HG03095 (cell line): ENCODE results near the gene COPA.
"Not testable (repeated sequence)": the region's sequence is repeated elsewhere in the genome, so short reads cannot be mapped to it uniquely, and the experiment has no call there.

Source experiments
- ATAC-seq: cut with Tn5 transposase; IDR thresholded peaks from one replicate; pipeline ENCODE4 v1.9.1; 2021; ENCODE audit warnings: moderate library complexity; ENCODE audit not compliant: unreplicated experiment

COPA gene

DNA sequence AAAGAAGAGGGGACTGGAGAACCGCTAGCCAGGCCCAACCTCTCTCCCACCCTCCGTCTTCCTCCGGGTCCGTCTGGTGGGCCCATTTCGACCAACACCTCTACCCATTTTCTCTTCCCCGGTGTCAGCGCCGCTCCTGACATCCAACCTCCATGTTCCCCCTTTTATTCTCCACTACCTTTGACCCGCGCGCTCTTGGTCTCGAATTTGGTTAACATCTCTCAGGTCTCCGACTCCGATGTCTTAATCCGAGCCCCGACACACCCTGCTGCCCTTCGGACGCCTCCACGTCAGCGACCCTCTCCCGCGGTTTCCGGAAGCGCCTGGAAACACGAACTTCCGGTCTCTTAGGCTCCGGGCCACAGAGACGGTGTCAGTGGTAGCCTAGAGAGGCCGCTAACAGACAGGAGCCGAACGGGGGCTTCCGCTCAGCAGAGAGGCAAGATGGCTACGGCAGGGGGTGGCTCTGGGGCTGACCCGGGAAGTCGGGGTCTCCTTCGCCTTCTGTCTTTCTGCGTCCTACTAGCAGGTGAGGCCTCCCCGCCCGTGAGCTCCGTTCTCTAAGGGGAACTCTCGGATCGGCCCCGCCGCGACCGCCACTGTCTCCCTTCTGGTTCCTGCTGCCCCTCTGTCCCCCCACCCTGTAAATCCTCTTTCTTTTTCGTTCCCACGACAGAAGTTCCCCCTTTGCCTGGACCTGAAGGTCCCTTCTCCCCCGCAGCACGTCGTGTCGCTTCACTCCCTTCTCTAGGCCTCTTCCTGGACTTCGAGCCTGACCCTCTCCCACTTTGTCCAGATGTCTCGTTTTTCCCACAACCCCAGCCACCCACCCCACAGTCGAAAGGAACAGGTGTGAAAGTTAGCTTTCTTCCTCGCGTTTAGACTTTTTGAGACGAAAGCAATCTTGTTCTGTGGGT lies at the start of gene COPA, which contains the start of gene NCSTN:
COPA (minus strand) TSS at position 298 of the 917 bp plus-strand sequence; CDS start at position 218, 80 bp downstream.
NCSTN (plus strand) TSS at position 431 of the 917 bp plus-strand sequence; CDS start at position 445, 14 bp downstream.
- ATAC-seq, result peak; percentile 77

DNA sequence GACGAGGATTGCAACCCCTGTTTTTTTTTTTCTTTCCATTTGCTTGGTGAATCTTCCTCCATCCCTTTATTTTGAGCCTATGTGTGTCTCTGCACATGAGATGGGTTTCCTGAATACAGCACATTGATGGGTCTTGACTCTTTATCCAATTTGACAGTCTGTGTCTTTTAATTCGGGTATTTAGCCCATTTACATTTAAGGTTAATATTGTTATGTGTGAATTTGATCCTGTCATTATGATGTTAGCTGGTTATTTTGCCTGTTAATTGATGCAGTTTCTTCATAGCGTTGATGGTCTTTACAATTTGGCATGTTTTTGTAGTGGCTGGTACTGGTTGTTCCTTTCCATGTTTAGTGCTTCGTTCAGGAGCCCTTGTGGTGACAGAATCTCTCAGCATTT lies 45.4 kb upstream of the COPA start:
- ATAC-seq, result not testable (repeated sequence)

DNA sequence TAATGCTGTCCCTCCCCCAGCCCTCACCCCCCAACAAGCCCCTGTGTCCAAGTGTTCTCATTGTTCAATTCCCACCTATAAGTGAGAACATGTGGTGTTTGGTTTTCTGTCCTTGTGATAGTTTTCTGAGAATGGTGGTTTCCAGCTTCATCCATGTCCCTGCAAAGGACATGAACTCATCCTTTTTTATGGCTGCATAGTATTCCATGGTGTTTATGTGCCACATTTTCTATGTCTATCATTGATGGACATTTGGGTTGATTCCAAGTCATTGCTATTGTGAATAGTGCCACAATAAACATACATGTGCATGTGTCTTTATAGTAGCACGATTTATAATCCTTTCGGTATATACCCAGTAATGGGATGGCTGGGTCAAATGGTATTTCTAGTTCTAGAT lies 41.8 kb upstream of the COPA start:
- not testable (repeated sequence) for ATAC-seq

DNA sequence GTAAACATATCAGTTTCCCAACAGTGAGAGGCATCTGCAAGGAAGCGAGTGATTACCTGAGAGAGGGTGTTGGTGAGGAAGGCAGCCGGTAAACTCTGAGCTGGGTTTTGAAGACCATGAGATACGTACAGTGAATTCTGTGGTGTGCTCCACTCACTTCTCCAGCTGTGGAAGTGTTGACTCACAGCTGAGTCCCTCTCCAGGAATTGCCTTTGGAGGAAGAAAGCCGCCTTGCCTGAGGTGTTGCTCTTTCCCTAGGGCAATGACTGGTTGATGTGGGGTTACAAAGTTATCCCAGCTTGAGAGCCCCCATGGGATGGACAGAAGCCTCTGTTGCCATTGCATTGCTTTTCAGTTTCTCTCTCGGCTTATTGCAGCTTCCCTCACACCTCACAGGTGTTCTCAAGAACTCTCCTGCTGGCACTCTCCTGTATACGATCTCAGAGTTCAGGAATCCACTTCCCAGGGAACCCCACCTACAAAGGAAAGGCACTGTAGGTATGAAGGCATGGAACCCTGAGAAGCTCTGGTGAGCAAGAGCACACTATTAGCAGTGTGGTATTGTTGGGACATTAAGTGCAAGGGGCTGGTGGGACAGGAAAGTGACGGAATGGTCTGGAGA lies 34.6 kb upstream of the COPA start:
- ATAC-seq, result no peak

DNA sequence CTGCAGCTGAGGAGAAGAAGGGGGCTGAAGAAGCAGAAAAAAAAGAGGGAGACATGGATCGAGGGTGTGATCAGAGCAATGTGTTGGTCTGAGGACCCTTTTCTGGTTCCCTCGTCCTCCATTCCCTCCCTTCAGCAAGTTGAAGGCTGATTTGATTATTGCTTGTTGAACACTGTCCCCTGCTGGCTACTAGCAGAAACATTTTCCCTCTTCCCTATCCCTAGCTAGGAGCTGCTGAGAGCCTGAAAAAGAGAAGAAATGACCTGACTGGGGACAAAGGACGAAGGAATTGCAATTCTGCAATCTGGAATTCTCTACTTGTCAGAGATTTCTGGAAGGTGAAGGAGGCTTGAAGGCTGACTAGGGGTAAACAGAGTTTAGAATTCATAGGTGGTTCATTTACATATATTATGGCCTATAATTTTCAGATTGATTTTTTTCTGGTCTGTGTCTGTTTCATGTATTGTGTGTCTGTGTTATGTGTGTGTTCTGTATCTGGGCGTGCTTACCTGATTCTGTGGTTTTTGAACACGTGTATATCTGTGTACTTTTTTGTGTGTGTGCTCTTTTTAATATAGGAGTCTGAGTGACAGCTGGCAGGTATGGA lies 33.6 kb upstream of the COPA start:
- ATAC-seq, result no peak

DNA sequence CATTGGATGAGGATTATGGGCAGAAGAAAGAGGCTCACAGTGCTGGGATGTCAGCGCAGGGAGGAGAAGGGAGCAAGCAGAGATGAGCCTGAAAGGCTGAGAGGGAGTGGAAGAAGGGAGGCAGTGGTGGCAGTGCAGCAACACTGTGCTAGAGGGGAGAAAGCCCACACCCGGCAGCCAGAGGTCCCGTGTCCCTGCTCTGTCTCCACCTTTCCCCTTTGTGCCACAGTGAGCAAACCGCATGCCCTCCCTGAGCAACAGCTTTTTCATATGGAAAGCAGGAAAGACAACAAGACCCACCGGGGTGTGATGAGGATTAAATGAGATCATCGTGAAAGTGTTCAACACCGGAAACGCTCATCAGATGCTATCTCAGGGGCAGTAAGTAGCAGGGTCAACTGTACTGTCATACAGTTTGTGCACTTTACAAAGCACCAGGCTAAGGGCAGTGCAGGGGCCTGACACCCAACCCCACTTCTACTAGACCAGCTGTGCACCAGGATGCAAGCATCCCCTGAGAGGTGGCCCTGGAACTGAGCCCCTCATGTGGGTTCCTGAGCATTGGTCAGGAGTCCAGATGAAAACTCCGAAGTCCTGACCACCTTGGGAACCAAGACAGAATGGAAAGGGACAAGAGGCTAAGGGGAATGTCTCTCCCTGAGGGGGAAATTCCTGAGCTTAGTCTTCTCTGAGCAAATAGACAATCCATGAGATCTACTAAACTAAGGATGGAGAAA lies 32.9 kb upstream of the COPA start:
- ATAC-seq, result no peak

DNA sequence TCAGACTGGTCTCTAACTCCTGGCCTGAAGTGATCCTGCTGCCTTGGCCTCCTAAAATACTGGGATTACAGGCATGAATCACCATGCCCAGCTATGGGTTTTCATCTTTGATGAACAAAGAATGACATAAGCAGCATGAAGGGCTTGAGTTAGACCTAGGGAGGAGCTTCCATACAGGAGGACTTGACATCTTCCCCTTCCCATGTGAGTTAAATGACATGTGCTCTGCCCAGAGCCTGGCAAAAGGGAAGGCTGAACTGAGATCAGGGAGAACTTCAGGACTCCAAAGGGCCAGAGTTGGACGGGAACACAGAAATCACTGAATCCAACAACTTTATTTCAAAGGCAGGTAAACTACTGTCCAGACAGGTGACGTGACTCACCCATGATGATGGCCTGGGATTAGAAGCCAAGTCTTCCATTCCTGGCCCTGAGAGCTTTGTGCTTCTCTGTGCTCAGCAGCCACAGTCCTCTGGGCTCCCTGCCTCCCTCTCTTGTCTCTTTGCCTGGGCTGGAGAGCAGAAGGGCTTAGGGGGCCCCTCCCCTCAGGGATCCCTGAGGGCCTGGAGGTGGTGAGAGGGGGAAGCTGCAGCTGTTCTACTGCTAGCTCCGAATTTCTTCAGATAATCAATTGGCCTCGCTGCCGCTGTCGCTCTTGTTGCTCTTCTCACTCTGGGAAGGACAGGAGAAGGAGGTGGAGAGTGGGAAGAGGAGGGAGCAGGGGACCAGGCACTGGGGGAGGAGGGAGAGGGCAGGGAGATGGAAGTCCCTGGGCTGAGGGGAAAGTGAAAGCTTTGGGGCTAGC lies 31.5 kb upstream of the COPA start:
- no peak for ATAC-seq

DNA sequence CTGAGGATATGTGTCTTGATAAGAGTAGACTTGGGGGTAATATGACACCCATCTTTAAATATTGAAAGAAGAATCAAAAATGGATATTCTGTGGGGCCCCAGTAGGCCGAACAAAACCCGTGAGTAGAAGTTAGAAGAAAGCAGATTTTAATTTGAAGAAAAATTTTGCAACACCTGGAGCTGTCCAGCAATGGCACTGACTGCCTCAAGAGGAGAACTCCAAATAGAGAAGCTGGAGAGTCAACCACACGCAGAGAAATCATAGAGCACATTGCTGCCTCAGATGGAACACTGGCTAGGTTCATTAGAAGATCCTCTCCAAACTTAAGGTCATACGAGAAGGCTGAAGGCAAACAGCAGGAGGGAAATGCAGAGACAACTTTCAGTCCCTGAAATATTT lies 30.6 kb upstream of the COPA start:
- ATAC-seq, result no peak

DNA sequence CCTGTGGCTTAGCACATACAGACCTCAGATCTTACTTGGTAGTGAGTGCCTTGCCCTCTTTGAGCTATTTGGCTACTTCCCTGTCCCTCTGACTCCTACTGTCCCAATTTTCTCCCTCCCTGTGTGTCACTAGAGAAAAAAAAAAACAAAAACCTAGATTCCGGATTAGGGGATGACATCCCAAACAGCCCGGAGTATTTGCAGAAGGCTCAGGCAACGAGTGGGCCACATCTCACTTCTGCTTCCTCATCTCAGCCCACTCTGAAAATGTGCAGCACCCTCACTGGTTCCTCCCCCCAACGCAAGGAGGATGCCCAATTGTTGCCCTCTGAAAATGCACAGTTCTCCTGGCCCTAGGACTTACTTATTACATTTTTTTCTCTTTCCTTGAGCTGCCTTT lies 28.7 kb upstream of the COPA start:
- no peak for ATAC-seq

DNA sequence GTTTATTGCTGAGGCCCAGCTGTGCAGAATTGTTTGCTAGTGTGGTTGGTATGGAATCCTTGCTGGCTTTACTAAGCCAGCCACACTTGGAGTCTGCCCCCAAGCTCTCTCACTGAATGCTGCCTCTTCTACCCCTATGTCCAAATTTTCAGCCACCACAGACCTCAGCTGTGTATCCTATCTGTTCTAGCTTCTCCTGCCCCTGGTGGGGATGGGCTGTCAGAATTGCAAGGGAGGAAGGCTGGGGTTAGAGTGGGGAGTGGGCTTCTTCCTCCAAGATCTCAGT lies 28.2 kb upstream of the COPA start:
- no peak for ATAC-seq

DNA sequence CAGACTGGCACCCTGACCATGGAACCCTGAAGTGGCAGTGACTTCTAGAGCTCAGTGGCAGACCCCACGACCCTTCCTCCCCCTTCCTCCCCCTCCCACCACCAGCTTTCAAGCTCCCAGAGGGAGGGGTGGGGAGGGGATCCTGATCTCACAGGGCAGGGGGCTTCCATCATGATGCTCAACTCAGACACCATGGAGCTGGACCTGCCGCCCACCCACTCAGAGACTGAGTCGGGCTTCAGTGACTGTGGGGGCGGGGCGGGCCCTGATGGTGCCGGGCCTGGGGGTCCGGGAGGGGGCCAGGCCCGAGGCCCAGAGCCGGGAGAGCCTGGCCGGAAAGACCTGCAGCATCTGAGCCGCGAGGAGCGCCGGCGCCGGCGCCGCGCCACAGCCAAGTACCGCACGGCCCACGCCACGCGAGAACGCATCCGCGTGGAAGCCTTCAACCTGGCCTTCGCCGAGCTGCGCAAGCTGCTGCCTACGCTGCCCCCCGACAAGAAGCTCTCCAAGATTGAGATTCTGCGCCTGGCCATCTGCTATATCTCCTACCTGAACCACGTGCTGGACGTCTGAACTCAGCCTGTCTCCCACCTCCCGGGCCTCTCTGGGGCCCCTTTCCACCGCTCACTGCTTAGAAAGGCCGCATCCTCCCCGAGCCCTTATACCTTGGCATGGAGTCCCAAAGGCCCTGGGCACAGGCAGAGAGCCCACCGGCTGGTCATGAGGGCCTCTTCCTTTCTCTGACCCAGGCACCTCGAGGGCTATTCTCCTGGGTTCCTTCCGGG lies 27.7 kb upstream of the COPA start:
- ATAC-seq, result no peak

DNA sequence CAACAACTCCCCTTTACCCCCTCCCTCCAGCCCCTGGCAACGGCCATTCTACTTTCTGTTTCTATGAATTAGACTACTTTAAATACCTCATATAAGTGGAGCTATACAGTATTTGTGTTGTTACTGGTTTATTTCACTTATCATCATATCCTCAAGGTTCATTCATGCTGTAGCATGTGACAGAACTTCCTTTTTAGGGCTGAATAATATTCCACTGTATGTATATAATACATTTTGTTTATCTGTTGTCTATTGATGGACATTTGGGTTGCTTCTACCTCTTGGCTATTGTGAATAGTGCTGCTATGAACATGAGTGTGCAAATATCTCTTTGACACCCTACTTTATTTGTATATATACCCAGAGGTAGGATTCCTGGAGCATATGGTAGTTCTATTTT lies 26.0 kb upstream of the COPA start:
- ATAC-seq, result no peak

DNA sequence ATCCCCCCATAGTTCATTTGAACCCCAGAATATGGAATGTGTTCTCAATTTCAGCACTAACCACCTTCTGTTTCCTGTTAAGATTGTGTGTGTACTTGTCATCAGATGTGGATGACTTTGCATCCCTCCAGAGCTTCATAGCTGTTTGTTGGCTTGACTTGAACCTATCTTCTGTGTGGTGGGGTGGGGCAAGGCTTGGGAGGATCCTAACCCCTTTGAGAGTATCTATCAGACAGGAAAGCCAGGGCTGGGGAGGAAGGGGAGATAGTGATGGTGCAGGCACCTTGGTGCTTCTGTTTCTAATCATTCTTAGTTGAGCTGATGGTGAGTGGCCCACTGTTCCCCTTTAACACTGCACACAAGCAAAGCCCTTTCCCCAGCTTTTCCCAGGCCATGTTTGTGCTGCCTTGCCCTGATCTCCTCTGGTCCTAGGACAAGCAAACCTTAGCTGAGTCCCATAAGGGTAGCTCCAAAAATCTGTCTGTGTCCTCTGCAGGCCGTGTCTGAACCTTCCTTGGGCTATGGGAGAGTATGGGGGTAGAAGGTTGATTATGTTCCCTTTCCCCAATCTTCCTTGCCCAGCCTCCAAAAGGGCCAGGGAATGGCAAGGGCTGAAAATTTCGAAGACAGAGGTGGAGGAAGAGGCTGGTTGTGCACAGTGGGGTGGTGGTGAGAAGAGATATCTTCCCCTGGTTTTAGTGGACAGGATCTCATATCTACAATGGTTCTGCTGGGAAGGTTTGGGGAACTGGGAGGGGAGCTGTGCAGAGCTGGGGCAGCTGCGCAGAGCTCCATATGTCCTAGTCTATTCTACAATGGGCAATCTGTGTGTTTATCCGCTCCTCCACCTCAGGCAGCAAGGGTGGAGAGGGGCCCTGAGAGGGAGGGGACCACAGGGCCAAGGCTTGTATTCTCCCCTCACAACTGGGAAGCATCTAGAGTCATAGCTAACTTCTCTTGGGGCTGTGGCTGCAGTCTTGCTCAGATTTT lies 25.2 kb upstream of the COPA start:
- ATAC-seq, result no peak

DNA sequence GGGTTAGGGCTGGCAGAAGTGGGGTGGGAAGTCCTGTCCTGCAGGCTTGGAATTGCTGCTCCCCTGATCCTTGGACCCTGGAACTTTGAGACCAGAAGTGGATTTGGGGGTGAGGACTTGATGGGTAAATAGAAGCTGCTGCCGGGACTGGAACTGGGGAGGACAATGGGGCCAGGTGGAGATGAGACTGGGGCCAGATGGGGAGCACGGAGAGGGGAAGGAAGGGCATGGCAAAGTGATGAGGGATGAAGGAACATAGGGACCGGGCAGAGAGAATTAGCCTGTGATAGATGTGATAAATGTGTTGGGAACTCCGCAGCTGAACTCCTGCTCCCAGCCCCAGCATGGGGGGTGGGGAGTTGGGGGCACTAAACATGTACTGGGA lies 24.5 kb upstream of the COPA start:
- ATAC-seq, result no peak

DNA sequence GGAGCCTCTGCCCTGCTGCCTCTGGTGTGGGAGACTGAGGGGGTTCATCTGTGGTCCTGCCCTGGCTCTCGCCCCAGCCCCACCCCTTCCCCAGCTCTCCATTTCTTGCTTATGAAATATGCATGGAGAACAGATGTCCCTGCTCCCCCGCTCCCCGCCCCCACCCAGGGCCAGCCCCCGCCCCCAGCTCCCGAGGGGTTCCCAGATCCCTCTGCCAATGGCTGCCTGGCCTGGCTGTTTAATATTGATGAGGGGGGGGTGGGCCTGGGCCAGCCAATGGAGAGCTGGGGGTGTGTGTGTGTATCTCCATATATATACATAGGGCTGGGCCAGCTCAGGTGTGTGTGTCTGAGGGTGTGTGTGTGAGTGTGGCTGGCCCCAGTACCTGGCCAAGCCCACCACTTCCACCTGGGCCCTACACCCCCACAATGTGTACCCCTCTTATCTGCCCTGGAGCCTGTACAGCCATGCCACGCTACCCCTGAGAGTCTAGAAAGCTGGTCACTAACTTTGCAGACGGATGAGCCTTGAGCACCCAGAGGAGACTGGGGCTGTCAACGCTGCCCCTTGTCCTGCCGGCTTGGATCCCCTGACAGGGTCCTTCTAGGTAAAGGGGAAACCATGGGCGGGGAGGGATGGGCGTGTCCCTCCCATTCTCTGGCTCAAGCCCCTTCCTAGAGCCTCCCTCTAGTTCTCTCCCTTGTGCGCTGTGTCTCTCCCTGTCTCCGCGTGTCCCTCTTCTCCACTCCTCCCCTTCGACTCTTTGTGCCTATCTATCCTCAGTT lies 23.9 kb upstream of the COPA start, which contains the start of gene NHLH1:
NHLH1 (plus strand) TSS at position 341 of the 785 bp plus-strand sequence. CDS start 3,661 bp downstream, outside the sequence.
- ATAC-seq, result no peak

DNA sequence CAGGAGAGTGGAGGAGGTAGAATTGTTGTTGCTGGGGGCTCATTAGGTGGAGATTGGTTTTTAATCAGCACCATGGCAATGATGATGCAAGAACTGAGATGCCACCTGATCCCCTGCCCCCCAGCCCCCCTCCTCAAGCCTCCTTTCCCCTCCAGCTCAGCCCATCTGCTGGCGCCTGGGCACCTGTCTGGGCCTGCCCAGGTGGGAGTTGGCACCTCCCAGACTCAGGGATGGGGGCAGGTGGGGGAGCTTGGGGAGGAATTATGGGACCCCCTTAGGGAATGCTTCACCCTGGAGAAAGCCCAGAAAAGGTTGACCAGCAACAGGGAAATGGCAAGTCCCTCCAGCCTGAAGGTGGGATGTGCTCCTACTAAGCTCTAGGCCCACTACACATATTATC lies 22.3 kb upstream of the COPA start:
- no peak for ATAC-seq

DNA sequence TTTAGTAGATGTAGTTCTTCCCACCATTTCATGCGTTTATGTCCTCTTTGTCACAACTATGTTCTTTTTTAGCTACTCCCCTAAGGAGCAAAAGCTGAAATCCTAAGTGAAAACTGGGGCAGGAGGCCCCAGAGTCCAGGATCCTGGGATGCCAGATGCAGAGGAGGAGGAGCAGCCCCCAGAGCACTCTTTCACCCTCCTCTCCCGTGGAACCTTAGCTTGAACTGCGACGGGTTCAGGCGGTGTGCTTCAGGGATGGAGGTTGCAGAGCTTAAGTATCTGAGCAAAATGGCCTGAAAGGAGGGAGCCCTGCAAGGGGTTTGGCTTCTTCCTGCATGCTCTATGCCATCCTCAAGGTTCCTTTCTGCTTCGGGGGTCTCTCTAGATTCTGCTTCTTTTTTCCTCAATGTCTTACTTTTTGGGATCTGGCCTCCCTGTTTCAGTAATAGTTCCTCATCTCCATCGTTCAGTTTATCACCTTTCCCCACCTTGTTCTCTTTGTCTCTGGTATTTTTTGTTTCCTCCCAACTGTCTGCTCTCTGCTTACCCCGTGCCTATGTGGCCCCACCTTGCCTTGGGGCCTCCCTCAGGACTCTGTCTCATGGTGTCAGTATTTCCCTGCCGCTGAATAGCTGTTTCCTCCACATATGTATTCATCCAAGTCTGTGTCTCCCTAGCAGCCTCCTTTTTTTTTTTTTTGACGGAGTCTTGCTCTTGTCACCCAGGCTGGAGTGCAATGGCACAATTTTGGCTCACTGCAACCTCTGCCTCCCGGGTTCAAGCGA lies 21.1 kb upstream of the COPA start:
- ATAC-seq, result no peak
